CD4-positive, CD25-positive, alpha-beta regulatory T cell (primary cell): ENCODE results near the gene SLC25A21. TPM values are rescaled to one million over a fixed set of nuclear protein-coding genes. Genes with fewer than 3 reads are reported as not detected.

ENCODE experiments used
- ATAC-seq, 2 donors: fragments of 150-1000 bp; cut with Tn5 transposase; one replicate each; pipeline ENCODE4 v1.10.0; 2021; ENCODE audit warnings: low read depth in 2 of 2, moderate number of reproducible peaks in 2 of 2, moderate library complexity in 1 of 2
- DNase-seq, 3 donors: peaks; one replicate each; pipeline versions ENCODE4 v3.0.0 to v3.0.0-alpha.2; 2012 to 2022; ENCODE audit warnings: mixed read lengths in 1 of 3
- H3K27ac ChIP-seq: one replicate; pipeline ENCODE4 v1.7.0; 2013; ENCODE audit warnings: mild to moderate bottlenecking, low read length; ENCODE audit not compliant: insufficient read depth, poor library complexity, severe bottlenecking
- H3K27me3 ChIP-seq: one replicate; pipeline ENCODE4 v1.7.0; 2013; ENCODE audit warnings: low read length; ENCODE audit not compliant: control insufficient read depth, insufficient read depth
- H3K36me3 ChIP-seq: one replicate; pipeline ENCODE4 v1.7.0; 2013; ENCODE audit warnings: mild to moderate bottlenecking, low read length, moderate library complexity; ENCODE audit not compliant: control insufficient read depth, insufficient read depth
- H3K4me1 ChIP-seq: 2 replicates; pipeline ENCODE4 v1.7.0; 2013; ENCODE audit warnings: mild to moderate bottlenecking, low read length; ENCODE audit not compliant: insufficient read depth, control insufficient read depth, poor library complexity, severe bottlenecking
- H3K4me3 ChIP-seq: one replicate; pipeline ENCODE4 v1.7.0; 2013; ENCODE audit warnings: low read depth, mild to moderate bottlenecking, low read length, moderate library complexity
- H3K9me3 ChIP-seq, 2 experiments: 1 replicate in 1 of 2; 2 replicates in 1 of 2; pipeline ENCODE4 v1.7.0; 2013; ENCODE audit warnings: low read length in 2 of 2, mild to moderate bottlenecking in 1 of 2, moderate library complexity in 1 of 2; ENCODE audit not compliant: control insufficient read depth in 2 of 2
- H3K27ac Mint-ChIP-seq, 3 donors: one replicate each; pipeline ENCODE4 v1.8.0; 2020 to 2022; ENCODE audit warnings: mild to moderate bottlenecking in 3 of 3, mixed read lengths in 3 of 3, moderate library complexity in 2 of 3
- H3K27me3 Mint-ChIP-seq: one replicate; pipeline ENCODE4 v1.8.0; 2022; ENCODE audit warnings: mild to moderate bottlenecking, mixed read lengths
- H3K36me3 Mint-ChIP-seq: one replicate; pipeline ENCODE4 v1.8.0; 2020; ENCODE audit warnings: mixed read lengths
- H3K4me1 Mint-ChIP-seq, 4 donors: one replicate each; pipeline ENCODE4 v1.8.0; 2020 to 2022; ENCODE audit warnings: mixed read lengths in 4 of 4, mild to moderate bottlenecking in 1 of 4
- H3K4me3 Mint-ChIP-seq, 4 donors: one replicate each; pipeline ENCODE4 v1.8.0; 2020 to 2022; ENCODE audit warnings: mild to moderate bottlenecking in 4 of 4, mixed read lengths in 4 of 4, moderate library complexity in 3 of 4
- H3K9me3 Mint-ChIP-seq, 7 donors: one replicate each; pipeline ENCODE4 v1.8.0; 2020 to 2022; ENCODE audit warnings: mixed read lengths in 7 of 7, mild to moderate bottlenecking in 3 of 7, moderate library complexity in 2 of 7
- polyA plus RNA-seq, 4 donors: library from polyadenylated mRNA; unstranded; fragments of 300-500 nt; fragmentation: Illumina TruSeq; gene quantifications; one replicate each; pipeline ENCODE4 v1.2.3, GENCODE V29; 2021
- total RNA-seq: library from RNA; stranded (reverse); gene quantifications from one replicate; pipeline ENCODE4 v1.2.3, GENCODE V29; 2022

The SLC25A21 gene
- total and polyA plus RNA-seq, 5 donors from 2014 or later = not detected

DNA sequence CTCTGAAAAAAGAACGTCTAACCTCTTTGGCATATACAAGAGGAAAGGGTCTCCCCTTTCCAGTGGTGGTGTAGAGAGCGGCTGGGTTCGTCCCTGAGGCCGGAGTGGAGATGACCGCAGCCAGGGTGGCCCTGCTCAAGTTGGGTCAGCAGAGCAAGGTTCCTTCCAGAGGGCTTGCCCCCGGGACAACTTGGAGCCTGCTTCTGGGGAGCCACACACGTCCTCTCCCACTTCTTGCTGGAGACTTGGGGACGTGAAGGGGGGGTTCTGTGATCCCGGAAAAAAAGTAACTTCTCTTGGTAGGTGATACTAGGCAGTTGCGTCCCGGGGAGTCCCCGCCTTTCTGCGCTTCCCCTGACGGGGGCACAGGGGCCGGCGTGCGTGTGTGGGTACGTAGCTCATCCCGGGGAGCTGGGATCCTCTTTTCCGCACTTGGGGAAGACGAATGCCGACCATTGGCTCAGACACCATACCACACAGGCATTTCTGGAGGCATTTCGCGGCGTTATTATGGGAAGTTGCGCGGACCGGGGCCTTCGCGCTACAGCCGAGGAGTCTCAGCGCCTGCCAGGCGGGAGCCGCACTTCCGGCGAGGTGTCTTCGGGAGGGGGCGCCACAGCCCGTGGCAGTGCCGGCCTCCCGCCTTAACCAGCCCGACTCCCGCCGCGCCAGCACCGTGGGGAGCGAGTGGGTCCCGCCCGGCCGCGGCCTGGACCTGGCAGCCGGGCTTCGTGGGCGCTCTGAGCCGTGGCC lies 525.6 kb downstream of the SLC25A21 start:
- H3K27me3 Mint-ChIP-seq = peaks cover 72% of the 10 kb centered on the region
- H3K4me3 ChIP-seq = no peak overlapping the region
- no peaks in the 10 kb centered on the region for H3K4me1 ChIP-seq
- H3K27ac ChIP-seq = no peak overlapping the region
- DNase-seq = no peak
- no peaks in the 10 kb centered on the region for H3K9me3 ChIP-seq
- H3K36me3 ChIP-seq = no peaks in the 10 kb centered on the region
- peaks cover 0 to 7% (median 0%) of the 10 kb centered on the region in 7 donors for H3K9me3 Mint-ChIP-seq
- no peak overlapping the region for H3K4me3 Mint-ChIP-seq
- peaks cover 0 to 4% (median 0%) of the 10 kb centered on the region in 4 donors for H3K4me1 Mint-ChIP-seq
- no peak for ATAC-seq
- H3K27ac Mint-ChIP-seq = no peak overlapping the region
- peaks cover 30% of the 10 kb centered on the region for H3K27me3 ChIP-seq
- no peaks in the 10 kb centered on the region for H3K36me3 Mint-ChIP-seq

DNA sequence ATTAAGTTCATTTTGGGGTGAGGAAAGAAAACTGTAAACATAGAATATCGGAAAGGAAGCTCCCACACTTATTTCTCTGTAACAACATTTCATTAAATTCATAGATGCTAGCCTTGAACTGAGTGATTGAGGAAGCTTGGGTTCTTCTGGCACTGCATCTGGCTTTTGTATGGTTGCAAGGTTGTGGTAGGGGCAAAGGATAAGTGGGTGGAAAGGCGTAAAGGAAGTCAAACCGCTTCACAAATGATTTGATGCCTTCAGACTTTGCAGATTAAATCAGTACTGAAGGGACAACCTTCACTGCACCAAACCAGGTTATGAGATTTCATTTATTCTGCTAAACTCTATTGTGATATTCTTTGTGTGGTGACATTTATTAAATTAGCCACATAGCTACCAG lies 538.8 kb downstream of the SLC25A21 start:
- Mint-ChIP-seq H3K4me1 (no peaks in the 10 kb centered on the region), H3K27me3 (peaks cover 6% of the 10 kb centered on the region), H3K9me3 (peaks cover 0 to 4% (median 2%) of the 10 kb centered on the region in 7 donors), H3K27ac (no peak overlapping the region), H3K36me3 (no peaks in the 10 kb centered on the region), H3K4me3 (no peak overlapping the region)
- DNase-seq (no peak), ATAC-seq (no peak)
- Histone ChIP-seq H3K27me3 (no peaks in the 10 kb centered on the region), H3K4me1 (no peaks in the 10 kb centered on the region), H3K36me3 (no peaks in the 10 kb centered on the region), H3K9me3 (no peaks in the 10 kb centered on the region), H3K27ac (no peak overlapping the region), H3K4me3 (no peak overlapping the region)

Other genes with a start within 250 kb of the SLC25A21 start
- gene MIPOL1, start 25.3 kb upstream of the SLC25A21 start, total RNA-seq = not detected
- gene MIPOL1, start 25.3 kb upstream of the SLC25A21 start, polyA plus RNA-seq = not detected